Heart left ventricle (tissue), 16 donors: ENCODE results near the gene ANK3. TPM values are rescaled to one million over a fixed set of nuclear protein-coding genes. Genes with fewer than 3 reads are reported as not detected.

ENCODE experiments used
- ATAC-seq, 4 donors: fragments of 200-7000 bp; cut with Tn5 transposase; one replicate each; pipeline ENCODE4 v1.9.1; 2020 to 2022; ENCODE audit warnings: moderate library complexity in 4 of 4, mild to moderate bottlenecking in 3 of 4, moderate number of reproducible peaks in 1 of 4
- DNase-seq, 5 donors: peaks; one replicate each; pipeline ENCODE4 v3.0.0-alpha.2; 2020
- H3K27ac ChIP-seq, 12 donors: fragments of 200-600 bp; sonication (generic) in 4 of 12; one replicate each; pipeline versions ENCODE4 v1.5.0 to v1.8.0; 2016 to 2022; ENCODE audit warnings: mild to moderate bottlenecking in 2 of 12
- H3K27me3 ChIP-seq, 9 donors: fragments of 200-600 bp; sonication (generic) in 2 of 9; one replicate each; pipeline versions ENCODE4 v1.5.1 to v1.8.0; 2016 to 2022; ENCODE audit warnings: mild to moderate bottlenecking in 3 of 9
- H3K36me3 ChIP-seq, 9 donors: fragments of 200-600 bp; sonication (generic) in 2 of 9; one replicate each; pipeline versions ENCODE4 v1.5.0 to v1.8.0; 2018 to 2022; ENCODE audit warnings: mild to moderate bottlenecking in 2 of 9
- H3K4me1 ChIP-seq, 12 donors: fragments of 200-600 bp; sonication (generic) in 4 of 12; one replicate each; pipeline versions ENCODE4 v1.5.0 to v1.8.0; 2016 to 2022; ENCODE audit warnings: mild to moderate bottlenecking in 3 of 12
- H3K4me3 ChIP-seq, 12 donors: fragments of 200-600 bp; sonication (generic) in 4 of 12; one replicate each; pipeline versions ENCODE4 v1.5.0 to v1.8.0; 2017 to 2022; ENCODE audit warnings: mild to moderate bottlenecking in 9 of 12, moderate library complexity in 4 of 12
- H3K9me3 ChIP-seq, 12 donors: fragments of 200-600 bp; sonication (generic) in 4 of 12; one replicate each; pipeline versions ENCODE4 v1.5.0 to v1.8.0; 2016 to 2022; ENCODE audit warnings: mild to moderate bottlenecking in 1 of 12
- POLR2A ChIP-seq, 2 donors: fragments of 450-650 bp; IDR thresholded peaks; one replicate each; pipeline ENCODE4 v1.6.1; 2017; ENCODE audit warnings: antibody characterized with exemption in 2 of 2, mild to moderate bottlenecking in 2 of 2, moderate library complexity in 2 of 2
- WGBS, 4 donors: extraction: QIAGEN DNeasy Blood & Tissue Kit in 2 of 4; methylation state at CpG; one replicate each; pipeline versions ENCODE4 v1.1.5 to v1.1.7; 2013 to 2018; 5-methylcytosine and 5-hydroxymethylcytosine counted together
- intact Hi-C, 10 donors: fragments of 100-400 bp; cut with DNase I; formaldehyde crosslinking; loops; one replicate each; pipeline versions ENCODE4 v1.11.1 to v1.14.2; 2022
- polyA plus RNA-seq, 2 donors: library from polyadenylated mRNA; stranded (reverse); fragments of 200-250 nt; gene quantifications; one replicate each; pipeline ENCODE4 v1.2.3, GENCODE V29; 2013
- total RNA-seq, 9 donors: library from RNA; depleted of rRNA in 2 of 9; stranded (reverse); fragments of >200 nt in 2 of 9; fragmentation: NEBNext Ultra II Directional in 3 of 9; extraction: Animal tissue kit (Norgen Biotek cat#: 25700) in 3 of 9; gene quantifications; one replicate each; pipeline versions ENCODE4 v1.1.0 to v1.2.4, GENCODE V29; 2016 to 2023
- TF ChIP-seq, protein P1 (sequence below), 12 donors: fragments of 200-600 bp; sonication (generic) in 4 of 12; IDR thresholded peaks; one replicate each; pipeline versions ENCODE4 v1.5.0 to v1.8.0; 2018 to 2022; ENCODE audit warnings: antibody characterized with exemption in 12 of 12, mild to moderate bottlenecking in 5 of 12
- donor health status: ischemic (EF 13 %, LVEDD 7.1; RV severe dilation, severe dysfunction).
- donor health status: healthy with polysubstance abuse.
- donor health status: DM: no; HTN: yes; CAD: no.
- donor health status: DM: no; HTN: no; CAD: no.
- donor health status: ischemic (EF 25% LVEDD 6.9; RV normal size, moderate dysfunction).
- donor health status: ischemic (EF 25% LVEDD 5.7; RV mildly dilated, moderate dysfunction).
- donor health status: healthy.
- donor health status: DM: yes; HTN: yes; CAD: no.
- donor health status: ischemic (EF 35%, LVEDD 5.7; RV mildly dilated, moderate dysfunction).
- donor health status: nonischemic (EF 11% LVEDD 7.7; RV severe dilation, severe dysfunction).
- donor health status: DM: yes; HTN: yes; CAD: no.
- donor health status: PGD.
- donor health status: ischemic (EF 29% LVEDD 5.4; RV normal size, mild dysfunction).
- donor health status: nonischemic (EF 23%, LVEDD 6.1; RV moderate dilation, normal function).

The ANK3 gene
- total and polyA plus RNA-seq, 11 donors: 33.8 to 576 (median 239) TPM

DNA sequence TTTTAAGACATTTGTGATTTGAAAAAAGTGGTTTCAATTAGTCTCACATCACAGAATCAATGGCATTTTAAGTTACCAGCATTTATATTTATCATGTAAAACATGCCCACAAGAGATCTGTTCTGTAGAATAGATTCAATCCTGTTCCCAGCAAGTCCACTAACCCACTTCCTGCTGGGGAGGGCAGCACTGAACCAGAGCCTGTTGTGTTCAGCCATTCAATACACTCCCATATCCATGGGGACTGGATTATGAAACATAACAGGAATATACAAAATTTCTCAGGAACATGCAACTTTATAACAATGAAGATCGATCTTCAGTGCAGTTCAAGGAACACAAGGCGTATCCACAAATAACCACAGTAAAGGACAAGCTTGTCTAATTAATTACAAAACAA, 24.4 kb upstream of the ANK3 start:
- Histone ChIP-seq H3K4me1 (no peaks in the 10 kb centered on the region), H3K27ac (no peak overlapping the region), H3K4me3 (no peak overlapping the region), H3K36me3 (no peaks in the 10 kb centered on the region), H3K9me3 (no peaks in the 10 kb centered on the region), H3K27me3 (no peaks in the 10 kb centered on the region)
- DNase-seq: no peak
- WGBS, 4 donors: 91 to 97% (median 94%) methylated on average over 2 of the region's 2 CpGs
- intact Hi-C loops: no loop called here
- no peak for ATAC-seq
- TF ChIP-seq, protein P1, sequence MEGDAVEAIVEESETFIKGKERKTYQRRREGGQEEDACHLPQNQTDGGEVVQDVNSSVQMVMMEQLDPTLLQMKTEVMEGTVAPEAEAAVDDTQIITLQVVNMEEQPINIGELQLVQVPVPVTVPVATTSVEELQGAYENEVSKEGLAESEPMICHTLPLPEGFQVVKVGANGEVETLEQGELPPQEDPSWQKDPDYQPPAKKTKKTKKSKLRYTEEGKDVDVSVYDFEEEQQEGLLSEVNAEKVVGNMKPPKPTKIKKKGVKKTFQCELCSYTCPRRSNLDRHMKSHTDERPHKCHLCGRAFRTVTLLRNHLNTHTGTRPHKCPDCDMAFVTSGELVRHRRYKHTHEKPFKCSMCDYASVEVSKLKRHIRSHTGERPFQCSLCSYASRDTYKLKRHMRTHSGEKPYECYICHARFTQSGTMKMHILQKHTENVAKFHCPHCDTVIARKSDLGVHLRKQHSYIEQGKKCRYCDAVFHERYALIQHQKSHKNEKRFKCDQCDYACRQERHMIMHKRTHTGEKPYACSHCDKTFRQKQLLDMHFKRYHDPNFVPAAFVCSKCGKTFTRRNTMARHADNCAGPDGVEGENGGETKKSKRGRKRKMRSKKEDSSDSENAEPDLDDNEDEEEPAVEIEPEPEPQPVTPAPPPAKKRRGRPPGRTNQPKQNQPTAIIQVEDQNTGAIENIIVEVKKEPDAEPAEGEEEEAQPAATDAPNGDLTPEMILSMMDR (IDR thresholded peaks at IDR 0.05): no peak
- TF ChIP-seq POLR2A (IDR thresholded peaks at IDR 0.05): no peak

DNA sequence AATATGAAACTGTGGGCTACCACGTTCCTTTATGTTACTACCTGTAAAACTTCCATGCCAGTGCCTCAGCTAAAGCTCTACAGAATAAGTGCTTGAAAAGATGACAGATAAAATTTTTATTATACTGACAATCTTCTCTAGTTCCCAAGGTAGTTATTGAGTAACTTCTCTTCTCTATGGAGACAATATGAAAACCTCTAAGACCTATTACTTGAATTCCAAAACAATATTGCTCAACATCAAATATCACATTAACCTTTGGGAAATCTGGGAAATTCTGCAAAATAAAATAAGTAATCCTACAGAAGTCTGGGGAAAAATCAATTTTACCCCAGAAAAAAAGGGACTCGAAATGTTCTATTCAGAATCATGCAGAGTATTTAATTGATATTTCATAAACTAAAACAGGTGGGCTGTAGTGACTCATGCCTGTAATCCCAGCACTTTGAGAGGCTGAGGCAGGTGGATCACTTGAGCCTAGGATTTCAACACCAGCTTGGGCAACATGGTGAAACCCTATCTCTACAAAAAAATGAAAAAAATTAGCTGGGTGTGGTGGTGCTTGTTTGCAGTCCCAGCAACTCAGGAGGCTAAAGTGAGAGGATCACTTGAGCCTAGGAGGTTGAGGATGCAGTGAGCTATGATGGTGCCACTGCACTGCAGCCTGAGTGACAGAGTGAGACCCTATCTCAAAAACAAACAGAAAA, 23.8 kb upstream of the ANK3 start:
- ATAC-seq: no peak

DNA sequence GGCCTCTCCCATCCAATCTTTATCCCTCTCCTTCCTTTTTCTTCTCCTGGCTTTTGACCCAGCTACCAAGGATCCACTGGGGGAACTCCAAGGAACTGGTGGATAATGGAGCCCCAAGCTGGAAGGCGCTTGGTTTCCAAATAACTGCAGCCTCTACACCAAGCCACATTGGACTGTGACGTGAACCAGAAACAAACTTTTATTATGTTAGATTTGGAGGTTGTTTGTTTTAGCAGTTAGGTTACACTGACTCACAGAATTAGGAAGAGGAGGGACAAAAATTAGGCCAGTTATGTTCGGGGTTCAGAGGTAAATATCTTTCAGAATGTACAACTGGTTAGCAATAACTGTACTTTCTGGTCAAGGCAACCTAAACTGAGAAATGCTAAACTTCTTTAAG, 21.3 kb upstream of the ANK3 start:
- intact Hi-C loops: no loop called here
- Histone ChIP-seq H3K36me3 (no peaks in the 10 kb centered on the region), H3K9me3 (no peaks in the 10 kb centered on the region), H3K27me3 (no peaks in the 10 kb centered on the region), H3K4me3 (no peak overlapping the region), H3K4me1 (no peaks in the 10 kb centered on the region), H3K27ac (no peak overlapping the region)
- ATAC-seq (no peak), DNase-seq (no peak)
- 89 to 98% (median 92%) methylated on average over 3 of the region's 3 CpGs for WGBS, 4 donors
- TF ChIP-seq, protein P1 (IDR thresholded peaks at IDR 0.05): no peak
- TF ChIP-seq POLR2A (IDR thresholded peaks at IDR 0.05): no peak

More for the DNA sequence above, 23.8 kb upstream of the ANK3 start:
- no peak overlapping the region for H3K4me3 ChIP-seq
- DNase-seq: no peak
- H3K4me1 ChIP-seq: no peaks in the 10 kb centered on the region
- intact Hi-C loops: no loop called here
- no peak for TF ChIP-seq POLR2A (IDR thresholded peaks at IDR 0.05)
- TF ChIP-seq, protein P1 (IDR thresholded peaks at IDR 0.05): no peak
- no peak overlapping the region for H3K27ac ChIP-seq
- H3K9me3 ChIP-seq: no peaks in the 10 kb centered on the region
- H3K36me3 ChIP-seq: no peaks in the 10 kb centered on the region
- WGBS, 4 donors: 79 to 89% (median 82%) methylated on average over 2 of the region's 2 CpGs
- H3K27me3 ChIP-seq: no peaks in the 10 kb centered on the region

DNA sequence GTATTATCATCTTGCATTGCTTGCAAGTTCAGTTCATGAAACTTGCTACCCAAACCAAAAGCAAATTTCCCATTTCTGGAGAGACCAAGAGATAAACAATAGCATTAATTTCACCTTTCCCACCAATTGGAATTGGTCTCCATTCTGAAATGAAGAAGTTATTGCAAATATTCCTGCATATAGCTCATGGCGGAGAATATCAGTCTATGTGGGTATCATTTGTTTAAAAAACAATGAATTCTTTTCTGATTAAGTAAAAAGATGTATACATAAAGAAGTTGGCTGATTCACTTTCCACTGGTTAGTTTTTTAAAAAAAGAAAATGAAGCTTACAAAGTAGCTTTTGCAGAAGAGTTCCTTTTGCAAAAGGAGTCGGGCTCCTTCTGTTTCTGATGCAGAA, 19.5 kb upstream of the ANK3 start:
- DNase-seq (no peak), ATAC-seq (no peak)
- TF ChIP-seq POLR2A (IDR thresholded peaks at IDR 0.05): no peak
- H3K4me1 ChIP-seq: no peaks in the 10 kb centered on the region
- no peak overlapping the region for H3K27ac ChIP-seq
- no peaks in the 10 kb centered on the region for H3K27me3 ChIP-seq
- WGBS, 4 donors: 93 to 98% (median 96%) methylated on average over 2 of the region's 2 CpGs
- H3K36me3 ChIP-seq: no peaks in the 10 kb centered on the region
- intact Hi-C loops: no loop called here
- no peak overlapping the region for H3K4me3 ChIP-seq
- no peaks in the 10 kb centered on the region for H3K9me3 ChIP-seq

DNA sequence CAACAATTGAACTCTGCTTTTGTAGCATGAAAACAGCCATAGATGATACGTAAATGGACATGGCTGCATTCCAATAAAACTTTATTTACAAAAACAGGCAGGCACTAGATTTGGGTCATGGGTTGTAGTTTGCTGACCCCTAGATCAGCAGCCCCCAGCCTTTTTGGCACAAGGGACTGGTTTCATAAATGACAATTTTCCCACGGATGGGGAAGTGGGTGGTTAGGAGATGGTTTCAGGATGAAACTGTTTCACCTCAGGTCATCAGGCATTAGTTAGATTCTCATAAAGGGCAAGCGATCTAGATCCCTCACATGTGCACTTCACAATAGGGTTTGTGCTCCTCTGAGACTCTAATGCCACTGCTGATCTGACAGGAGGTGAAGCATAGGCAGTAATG, 16.5 kb upstream of the ANK3 start:
- DNase-seq: no peak
- no peak for TF ChIP-seq POLR2A (IDR thresholded peaks at IDR 0.05)
- TF ChIP-seq, protein P1 (IDR thresholded peaks at IDR 0.05): no peak
- Histone ChIP-seq H3K4me3 (no peak overlapping the region), H3K4me1 (no peaks in the 10 kb centered on the region), H3K36me3 (no peaks in the 10 kb centered on the region), H3K27me3 (no peaks in the 10 kb centered on the region), H3K9me3 (peaks cover 0 to 16% (median 5%) of the 10 kb centered on the region in 12 donors), H3K27ac (no peak overlapping the region)
- 85 to 92% (median 89%) methylated on average over 3 of the region's 3 CpGs for WGBS, 4 donors
- intact Hi-C loops: no loop called here
- ATAC-seq: no peak
